Subcutaneous abdominal adipose tissue (tissue), 5 donors: Measurements from ENCODE around the gene PDZRN3.

ENCODE experiments used
- H3K27ac ChIP-seq: one replicate; pipeline ENCODE4 v1.7.0; 2013; ENCODE audit warnings: low read depth, mild to moderate bottlenecking, inconsistent platforms, low read length, moderate library complexity
- H3K27me3 ChIP-seq, 5 donors: one replicate each; pipeline ENCODE4 v1.7.0; 2013; ENCODE audit warnings: low read length in 5 of 5, inconsistent platforms in 1 of 5; ENCODE audit not compliant: control insufficient read depth in 5 of 5, insufficient read depth in 4 of 5
- H3K36me3 ChIP-seq, 5 donors: one replicate each; pipeline ENCODE4 v1.7.0; 2013; ENCODE audit warnings: low read length in 5 of 5; ENCODE audit not compliant: control insufficient read depth in 5 of 5, insufficient read depth in 5 of 5
- H3K4me1 ChIP-seq, 5 donors: one replicate each; pipeline ENCODE4 v1.7.0; 2013; ENCODE audit warnings: low read length in 5 of 5, mild to moderate bottlenecking in 3 of 5, moderate library complexity in 1 of 5; ENCODE audit not compliant: control insufficient read depth in 5 of 5, insufficient read depth in 5 of 5
- H3K4me3 ChIP-seq, 5 donors: one replicate each; pipeline ENCODE4 v1.7.0; 2013; ENCODE audit warnings: low read length in 5 of 5, low read depth in 1 of 5
- H3K9ac ChIP-seq, 5 donors: one replicate each; pipeline ENCODE4 v1.7.0; 2013; ENCODE audit warnings: low read length in 5 of 5, mild to moderate bottlenecking in 4 of 5, moderate library complexity in 3 of 5
- H3K9me3 ChIP-seq, 5 donors: one replicate each; pipeline ENCODE4 v1.7.0; 2013; ENCODE audit warnings: low read length in 5 of 5; ENCODE audit not compliant: control insufficient read depth in 5 of 5
- donor health status: healthy.
- donor health status: healthy.
- donor health status: healthy.
- donor health status: healthy.
- donor health status: healthy.

The PDZRN3 gene

GRCh38 chr3:73609655-73610054 is 15.1 kb downstream of the PDZRN3 start:
- Histone ChIP-seq H3K4me3 (no peak overlapping the region), H3K36me3 (peaks cover 0 to 5% (median 0%) of the 10 kb centered on the region in 5 donors), H3K9ac (peak overlapping the region in 1 of 5 donors; percentile 9), H3K9me3 (no peaks in the 10 kb centered on the region), H3K27ac (no peak overlapping the region), H3K4me1 (peaks cover 4 to 65% (median 48%) of the 10 kb centered on the region in 5 donors), H3K27me3 (no peaks in the 10 kb centered on the region)

GRCh38 chr3:73609315-73609641 is 15.5 kb downstream of the PDZRN3 start:
- peak overlapping the region; percentile 2 for H3K27ac ChIP-seq
- H3K4me3 ChIP-seq, result no peak overlapping the region
- H3K9me3 ChIP-seq, result no peaks in the 10 kb centered on the region
- H3K4me1 ChIP-seq, result peaks cover 4 to 65% (median 47%) of the 10 kb centered on the region in 5 donors
- H3K36me3 ChIP-seq, result peaks cover 0 to 5% (median 0%) of the 10 kb centered on the region in 5 donors
- H3K9ac ChIP-seq, result peak overlapping the region in 1 of 5 donors; percentile 9
- H3K27me3 ChIP-seq, result no peaks in the 10 kb centered on the region

- Histone ChIP-seq H3K9me3 (no peaks in the 10 kb centered on the region), H3K4me3 (no peak overlapping the region), H3K4me1 (peaks cover 6 to 65% (median 48%) of the 10 kb centered on the region in 5 donors), H3K9ac (peak overlapping the region in 1 of 5 donors; percentile 9), H3K27me3 (no peaks in the 10 kb centered on the region), H3K36me3 (peaks cover 0 to 5% (median 0%) of the 10 kb centered on the region in 5 donors), H3K27ac (peak overlapping the region; percentile 2)
Observed at GRCh38 chr3:73608456-73609314, 16.1 kb downstream of the PDZRN3 start.

GRCh38 chr3:73605861-73606260 is 18.9 kb downstream of the PDZRN3 start:
- Histone ChIP-seq H3K9ac (no peak overlapping the region), H3K36me3 (peaks cover 0 to 9% (median 0%) of the 10 kb centered on the region in 5 donors), H3K27ac (peak overlapping the region; percentile 28), H3K9me3 (no peaks in the 10 kb centered on the region), H3K4me1 (peaks cover 6 to 60% (median 58%) of the 10 kb centered on the region in 5 donors), H3K27me3 (no peaks in the 10 kb centered on the region), H3K4me3 (no peak overlapping the region)

- peaks cover 0 to 9% (median 0%) of the 10 kb centered on the region in 5 donors for H3K36me3 ChIP-seq
- H3K4me3 ChIP-seq, result no peak overlapping the region
- H3K27ac ChIP-seq, result peak overlapping the region; percentile 28
- no peaks in the 10 kb centered on the region for H3K27me3 ChIP-seq
- H3K9ac ChIP-seq, result no peak overlapping the region
- peaks cover 6 to 60% (median 58%) of the 10 kb centered on the region in 5 donors for H3K4me1 ChIP-seq
- no peaks in the 10 kb centered on the region for H3K9me3 ChIP-seq
Observed at GRCh38 chr3:73605412-73605811, 19.3 kb downstream of the PDZRN3 start.

GRCh38 chr3:73604451-73604850 is 20.3 kb downstream of the PDZRN3 start:
- Histone ChIP-seq H3K9ac (no peak overlapping the region), H3K4me1 (peaks cover 6 to 68% (median 62%) of the 10 kb centered on the region in 5 donors), H3K27ac (peak overlapping the region; percentile 28), H3K27me3 (no peaks in the 10 kb centered on the region), H3K36me3 (peaks cover 0 to 9% (median 0%) of the 10 kb centered on the region in 5 donors), H3K9me3 (no peaks in the 10 kb centered on the region), H3K4me3 (no peak overlapping the region)

- peaks cover 0 to 9% (median 0%) of the 10 kb centered on the region in 5 donors for H3K36me3 ChIP-seq
- no peaks in the 10 kb centered on the region for H3K27me3 ChIP-seq
- peaks cover 6 to 61% (median 57%) of the 10 kb centered on the region in 5 donors for H3K4me1 ChIP-seq
- H3K9me3 ChIP-seq, result no peaks in the 10 kb centered on the region
- no peak overlapping the region for H3K9ac ChIP-seq
- peak overlapping the region; percentile 64 for H3K27ac ChIP-seq
- no peak overlapping the region for H3K4me3 ChIP-seq
Observed at GRCh38 chr3:73603762-73604171, 21.0 kb downstream of the PDZRN3 start.

GRCh38 chr3:73602170-73602569 is 22.6 kb downstream of the PDZRN3 start:
- Histone ChIP-seq H3K9ac (no peak overlapping the region), H3K36me3 (peaks cover 0 to 7% (median 2%) of the 10 kb centered on the region in 5 donors), H3K27me3 (no peaks in the 10 kb centered on the region), H3K9me3 (no peaks in the 10 kb centered on the region), H3K4me3 (no peak overlapping the region), H3K4me1 (peaks cover 6 to 61% (median 57%) of the 10 kb centered on the region in 5 donors), H3K27ac (peak overlapping the region; percentile 64)

GRCh38 chr3:73601481-73601880 is 23.3 kb downstream of the PDZRN3 start:
- H3K9me3 ChIP-seq, result no peaks in the 10 kb centered on the region
- H3K36me3 ChIP-seq, result peaks cover 0 to 7% (median 3%) of the 10 kb centered on the region in 5 donors
- H3K4me1 ChIP-seq, result peaks cover 6 to 61% (median 57%) of the 10 kb centered on the region in 5 donors
- H3K27ac ChIP-seq, result peak overlapping the region; percentile 60
- no peaks in the 10 kb centered on the region for H3K27me3 ChIP-seq
- no peak overlapping the region for H3K9ac ChIP-seq
- H3K4me3 ChIP-seq, result no peak overlapping the region

- H3K27ac ChIP-seq, result peak overlapping the region; percentile 60
- peaks cover 6 to 58% (median 52%) of the 10 kb centered on the region in 5 donors for H3K4me1 ChIP-seq
- H3K9ac ChIP-seq, result no peak overlapping the region
- H3K9me3 ChIP-seq, result no peaks in the 10 kb centered on the region
- no peak overlapping the region for H3K4me3 ChIP-seq
- H3K36me3 ChIP-seq, result peaks cover 0 to 7% (median 3%) of the 10 kb centered on the region in 5 donors
- no peaks in the 10 kb centered on the region for H3K27me3 ChIP-seq
Observed at GRCh38 chr3:73601011-73601410, 23.7 kb downstream of the PDZRN3 start.
